AG10803 (cell line): Measurements from ENCODE around the gene ADAM12.

Experiments used
- DNase-seq: peaks from one replicate; pipeline ENCODE4 v3.0.0; 2010; ENCODE audit warnings: low read depth
- H3K4me3 ChIP-seq: 2 replicates; pipeline ENCODE4 v1.5.1; 2011; ENCODE audit warnings: mild to moderate bottlenecking, low read length, control low read depth
- CTCF ChIP-seq: conservative IDR thresholded peaks from 2 replicates; pipeline ENCODE4 v1.5.1; 2011; ENCODE audit warnings: mild to moderate bottlenecking, low read length, control low read depth, inconsistent platforms

Gene ADAM12

DNA sequence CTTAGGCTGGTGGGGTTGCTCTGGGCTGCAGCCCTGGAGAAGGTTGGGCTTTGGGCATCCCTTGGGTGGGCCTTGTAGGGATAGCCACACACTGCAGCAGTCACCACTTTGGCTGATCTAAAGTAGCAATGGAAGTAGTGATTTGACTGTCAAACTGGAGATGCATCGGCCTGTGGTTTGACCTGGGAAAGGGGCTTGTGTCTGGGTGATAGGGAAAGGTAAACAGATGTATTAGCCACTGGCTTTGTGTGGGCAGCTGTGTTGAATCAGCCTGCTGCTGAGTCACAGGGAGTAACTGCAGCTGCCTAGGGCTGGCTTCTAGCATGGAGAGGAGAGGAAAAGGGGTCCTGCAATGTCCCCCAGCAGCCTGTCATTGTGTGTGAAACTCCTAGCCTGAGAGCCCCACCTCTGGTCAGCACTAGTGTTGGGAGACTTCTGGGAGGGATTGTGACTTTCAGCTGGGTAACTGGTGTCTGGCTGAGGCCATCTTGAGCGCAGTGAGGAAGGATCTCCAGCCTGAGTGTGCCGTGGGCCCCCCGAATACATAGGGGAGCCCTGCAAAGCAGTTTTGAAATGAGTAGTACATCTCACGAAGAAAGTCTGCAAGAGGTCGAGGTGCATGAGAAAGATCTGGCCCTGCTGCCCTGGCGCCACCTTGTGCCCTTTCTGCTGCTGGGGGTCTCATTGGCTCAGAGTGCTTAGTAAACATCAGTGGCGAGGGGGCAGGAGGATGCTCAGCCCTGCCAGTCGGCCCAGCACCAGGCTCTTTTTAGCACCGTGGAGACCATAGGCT is 374.6 kb downstream of the ADAM12 start:
- peak; percentile 51 for DNase-seq
- no peak overlapping the region for H3K4me3 ChIP-seq
- no peak for TF ChIP-seq CTCF

DNA sequence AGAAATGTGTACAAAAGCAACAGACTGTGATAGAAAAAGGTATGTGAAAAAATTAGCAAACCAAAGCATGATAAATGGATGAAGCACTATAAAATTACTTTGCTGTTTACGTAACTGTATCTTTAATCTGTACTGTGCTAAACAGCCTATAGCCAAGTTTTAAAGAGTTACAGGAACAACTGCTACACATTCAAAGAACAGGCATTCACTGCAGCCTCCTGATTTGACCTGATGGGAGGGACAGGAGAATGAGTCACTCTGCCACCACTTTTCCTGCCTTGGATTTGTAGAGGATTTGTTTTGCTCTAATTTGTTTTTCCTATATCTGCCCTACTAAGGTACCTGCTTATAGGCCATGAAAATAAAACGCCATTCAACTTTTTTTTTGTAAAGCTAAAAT is 375.8 kb downstream of the ADAM12 start:
- TF ChIP-seq CTCF = no peak
- no peak overlapping the region for H3K4me3 ChIP-seq
- peak; percentile 9 for DNase-seq

- TF ChIP-seq CTCF = no peak
- no peak for DNase-seq
- H3K4me3 ChIP-seq = no peak overlapping the region
Observed at GRCh38 chr10:126011995-126012394, 376.3 kb downstream of the ADAM12 start.

DNA sequence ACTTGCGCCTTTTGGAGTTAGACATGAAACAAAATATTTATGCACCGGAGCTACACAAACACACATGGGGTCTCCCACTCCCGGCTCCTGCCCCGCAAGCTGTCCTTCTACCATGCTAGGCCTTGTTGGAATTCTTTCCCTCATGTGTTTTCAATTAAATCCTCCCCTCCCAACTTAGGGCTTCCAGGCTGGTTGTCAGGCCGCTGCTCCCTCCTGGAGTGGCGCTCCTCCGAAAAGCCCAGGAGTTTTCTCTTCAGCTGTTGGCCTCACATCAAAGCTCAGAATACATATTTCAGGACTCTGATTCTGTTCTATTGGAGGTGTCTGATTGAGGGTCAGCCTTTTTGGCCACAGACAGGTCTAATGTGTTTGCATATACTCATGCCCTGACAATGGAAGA is 378.6 kb downstream of the ADAM12 start:
- no peak for TF ChIP-seq CTCF
- no peak for DNase-seq

GRCh38 chr10:126006906-126007305 is 381.4 kb downstream of the ADAM12 start:
- H3K4me3 ChIP-seq = no peak overlapping the region
- TF ChIP-seq CTCF = no peak
- DNase-seq = no peak

More for the DNA sequence above, 378.6 kb downstream of the ADAM12 start:
- no peak overlapping the region for H3K4me3 ChIP-seq

- no peak overlapping the region for H3K4me3 ChIP-seq
- no peak for DNase-seq
- TF ChIP-seq CTCF = no peak
Observed at GRCh38 chr10:126006264-126006663, 382.0 kb downstream of the ADAM12 start.

- no peak for DNase-seq
- no peak for TF ChIP-seq CTCF
- H3K4me3 ChIP-seq = no peak overlapping the region
Observed at GRCh38 chr10:126004752-126005151, 383.5 kb downstream of the ADAM12 start.
